NCI-H2081 treated with DMSO at 0.1 percent for 48 hours (cell line): Measurements from ENCODE around the gene ADRA1B.
A peak's percentile ranks its signal among the peaks of the same experiment; 100 is the strongest.
"Not testable (repeated sequence)": the region's sequence is repeated elsewhere in the genome, so short reads cannot be mapped to it uniquely, and the experiment has no call there.

ENCODE experiments used
- DNase-seq: peaks from one replicate; lab custom pipeline; 2025; lab: John Stamatoyannopoulos, UW

Gene ADRA1B

GRCh38 chr5:159971038-159971437, 54.8 kb downstream of the ADRA1B start:
- DNase-seq, result no peak

DNA sequence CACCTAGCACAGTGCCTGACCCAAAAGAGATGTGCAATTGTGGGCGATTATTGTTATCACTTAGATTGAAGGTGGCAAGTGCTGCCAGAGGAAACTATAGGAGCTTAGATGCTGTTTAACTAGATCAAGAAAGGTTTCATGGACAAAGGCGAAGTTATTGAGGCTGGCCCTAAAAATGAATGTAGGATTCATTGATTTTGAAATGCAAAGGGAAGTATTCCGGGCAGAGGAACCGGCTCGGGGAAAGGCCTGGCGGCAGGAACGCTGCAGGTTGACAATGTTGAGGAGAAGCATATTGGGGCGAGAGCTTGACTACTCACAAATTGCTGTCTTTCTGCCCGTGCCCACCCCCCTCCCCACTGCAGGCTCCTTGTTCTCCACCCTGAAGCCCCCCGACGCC, 55.2 kb downstream of the ADRA1B start:
- DNase-seq, result no peak

DNA sequence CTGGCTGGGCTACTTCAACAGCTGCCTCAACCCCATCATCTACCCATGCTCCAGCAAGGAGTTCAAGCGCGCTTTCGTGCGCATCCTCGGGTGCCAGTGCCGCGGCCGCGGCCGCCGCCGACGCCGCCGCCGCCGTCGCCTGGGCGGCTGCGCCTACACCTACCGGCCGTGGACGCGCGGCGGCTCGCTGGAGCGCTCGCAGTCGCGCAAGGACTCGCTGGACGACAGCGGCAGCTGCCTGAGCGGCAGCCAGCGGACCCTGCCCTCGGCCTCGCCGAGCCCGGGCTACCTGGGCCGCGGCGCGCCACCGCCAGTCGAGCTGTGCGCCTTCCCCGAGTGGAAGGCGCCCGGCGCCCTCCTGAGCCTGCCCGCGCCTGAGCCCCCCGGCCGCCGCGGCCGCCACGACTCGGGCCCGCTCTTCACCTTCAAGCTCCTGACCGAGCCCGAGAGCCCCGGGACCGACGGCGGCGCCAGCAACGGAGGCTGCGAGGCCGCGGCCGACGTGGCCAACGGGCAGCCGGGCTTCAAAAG, 55.7 kb downstream of the ADRA1B start:
- no peak for DNase-seq

- no peak for DNase-seq
Measured at GRCh38 chr5:159972538-159973362, 56.5 kb downstream of the ADRA1B start.

DNA sequence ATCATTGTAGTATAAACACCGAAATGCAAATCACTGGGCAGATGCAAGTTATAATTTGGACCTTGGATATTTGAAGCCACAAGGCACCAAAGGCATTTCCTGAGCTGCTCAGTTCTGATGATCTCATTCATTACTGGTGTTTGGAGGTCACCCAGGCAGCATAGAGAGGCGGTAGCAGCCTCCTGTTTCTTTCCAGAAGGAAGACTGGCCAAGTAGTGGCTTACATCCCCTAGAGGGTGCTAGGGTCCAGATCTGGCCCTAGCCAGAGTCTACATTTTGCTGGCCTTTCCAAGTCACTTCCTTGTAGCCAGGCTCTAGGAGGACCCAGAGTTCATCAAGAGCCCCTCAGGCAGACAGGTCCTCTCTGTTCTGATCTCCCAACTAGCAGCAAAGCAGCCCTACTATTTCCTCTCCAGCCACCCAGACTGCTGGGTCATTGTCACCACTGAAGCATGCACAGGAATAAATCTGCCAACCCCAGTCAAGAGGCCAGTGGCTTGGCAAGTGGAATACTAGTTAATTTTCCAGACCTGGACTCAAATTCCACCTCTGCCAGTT, 59.3 kb downstream of the ADRA1B start:
- no peak for DNase-seq

GRCh38 chr5:159976921-159977320, 60.6 kb downstream of the ADRA1B start:
- DNase-seq, result no peak

DNA sequence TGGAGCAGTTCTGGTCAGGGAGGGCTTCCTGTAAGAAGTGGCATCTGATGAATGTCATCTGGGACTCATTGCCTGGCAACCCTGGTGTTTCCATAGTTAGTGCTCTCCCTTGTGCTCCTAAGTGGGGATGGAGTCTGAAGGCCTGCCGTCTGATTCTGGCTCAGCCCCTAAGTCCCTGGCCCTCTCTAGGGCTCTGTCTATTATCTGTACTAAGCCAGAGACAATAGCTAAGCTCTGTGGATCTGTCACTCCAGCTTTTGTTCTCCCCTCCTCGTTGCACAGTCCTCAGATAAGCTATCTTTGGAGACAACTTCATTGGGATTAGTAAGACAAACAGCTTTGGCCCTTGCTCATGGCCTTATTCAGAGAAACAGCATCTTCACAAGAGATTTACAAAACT, 62.1 kb downstream of the ADRA1B start:
- no peak for DNase-seq

- no peak for DNase-seq
Measured at GRCh38 chr5:159982421-159983173, 66.3 kb downstream of the ADRA1B start.

GRCh38 chr5:159987031-159987674, 70.9 kb downstream of the ADRA1B start:
- peak; percentile 60 for DNase-seq

- no peak for DNase-seq
Measured at GRCh38 chr5:159990506-159990905, 74.2 kb downstream of the ADRA1B start.

DNA sequence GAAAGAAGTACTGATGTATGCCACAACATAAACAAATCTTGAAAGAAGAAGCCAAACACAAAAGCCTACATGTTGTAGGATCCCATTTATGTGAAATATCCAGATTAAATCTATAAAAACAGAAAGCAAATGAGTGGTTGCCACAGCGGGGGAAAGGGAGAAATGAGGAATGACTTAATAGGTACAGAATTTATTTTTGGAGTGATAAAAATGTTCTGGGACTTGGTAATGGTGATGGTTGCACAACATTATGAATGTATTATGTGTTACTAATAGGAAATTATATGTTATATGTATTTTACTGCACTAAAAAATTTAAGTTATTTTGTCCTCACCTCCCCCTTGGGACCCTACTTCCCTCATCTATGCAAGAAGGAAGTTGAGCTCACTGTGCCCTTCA, 76.3 kb downstream of the ADRA1B start:
- DNase-seq, result no peak

GRCh38 chr5:159993194-159993593, 76.9 kb downstream of the ADRA1B start:
- DNase-seq, result no peak

GRCh38 chr5:159995907-159996306, 79.6 kb downstream of the ADRA1B start:
- DNase-seq, result no peak

DNA sequence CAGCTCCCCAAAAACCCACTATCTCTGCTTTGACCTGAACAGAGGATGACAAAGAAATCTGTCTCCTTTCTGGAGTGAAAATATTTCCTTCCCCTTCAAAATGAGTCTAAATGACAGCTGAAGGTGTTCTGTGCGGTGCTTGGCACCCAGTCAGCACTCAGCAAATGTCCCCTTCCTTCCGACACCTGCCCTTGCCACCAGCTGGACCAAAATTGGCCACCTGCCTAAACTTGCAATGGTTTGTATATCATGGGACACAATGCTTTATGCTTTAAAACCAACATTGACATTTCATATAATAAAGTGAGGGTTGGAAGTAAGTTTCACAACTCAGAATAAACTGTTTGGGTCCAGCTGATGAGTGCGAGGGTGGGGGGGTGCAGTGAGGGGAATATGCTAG, 85.2 kb downstream of the ADRA1B start:
- peak; percentile 18 for DNase-seq

DNA sequence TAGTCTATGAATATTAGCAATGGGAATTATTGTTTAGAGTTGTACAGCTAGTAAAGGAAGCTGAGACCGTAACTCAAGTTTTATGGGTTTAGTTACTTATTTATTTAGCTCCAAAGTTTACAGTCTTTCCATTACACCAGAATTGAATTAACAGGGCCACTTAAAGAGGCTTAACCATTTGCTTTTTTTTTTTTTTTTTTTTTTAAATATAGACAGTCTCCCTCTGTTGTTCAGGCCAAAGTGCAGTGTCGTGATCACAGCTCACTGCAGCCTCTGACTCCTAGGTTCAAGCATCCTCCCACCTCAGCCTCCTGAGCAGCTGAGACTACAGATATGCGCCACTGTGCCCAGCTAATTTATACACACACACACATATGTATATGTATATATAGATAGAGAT, 91.2 kb downstream of the ADRA1B start:
- no peak for DNase-seq

GRCh38 chr5:160008529-160008876, 92.2 kb downstream of the ADRA1B start:
- not testable (repeated sequence) for DNase-seq

DNA sequence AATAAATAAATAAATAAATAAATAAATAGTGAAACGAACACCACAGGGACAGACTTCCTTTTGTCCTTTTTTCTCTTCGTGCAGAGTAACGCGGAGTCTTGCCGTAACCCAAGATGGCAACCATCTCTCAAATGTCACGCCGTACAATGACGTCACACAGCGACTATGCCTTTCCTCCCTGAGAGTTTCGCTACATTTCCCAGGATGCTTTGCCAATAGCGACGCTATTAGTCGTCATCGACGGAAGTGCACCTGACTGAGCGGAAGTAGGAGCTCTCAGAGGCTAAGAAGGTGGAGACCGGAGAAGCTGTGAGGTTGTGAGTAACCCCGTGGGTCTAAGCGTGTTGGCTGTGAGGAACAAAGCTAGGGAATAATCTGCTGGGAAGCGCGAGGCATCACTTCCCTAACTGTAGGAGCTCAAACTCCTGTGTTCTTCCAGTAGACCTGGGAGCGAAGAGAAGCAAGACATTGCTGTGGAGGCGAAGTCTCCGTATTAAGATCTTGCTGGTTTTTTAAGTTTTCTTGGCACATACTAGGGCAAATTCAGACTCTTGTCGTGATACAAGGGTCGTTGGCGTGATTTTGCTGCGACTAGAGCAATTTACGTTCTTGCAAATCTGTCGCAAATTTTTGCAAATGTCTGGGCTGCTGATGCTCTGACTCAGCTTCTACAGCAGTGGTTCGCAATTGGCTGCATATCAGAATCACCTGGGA, 92.8 kb downstream of the ADRA1B start, which contains the start of gene TTC1:
Gene TTC1, plus strand, starts transcription at position 263 of the 714 bp plus-strand sequence. CDS start 1,390 bp downstream, outside the sequence.
- DNase-seq, result peak; percentile 97

DNA sequence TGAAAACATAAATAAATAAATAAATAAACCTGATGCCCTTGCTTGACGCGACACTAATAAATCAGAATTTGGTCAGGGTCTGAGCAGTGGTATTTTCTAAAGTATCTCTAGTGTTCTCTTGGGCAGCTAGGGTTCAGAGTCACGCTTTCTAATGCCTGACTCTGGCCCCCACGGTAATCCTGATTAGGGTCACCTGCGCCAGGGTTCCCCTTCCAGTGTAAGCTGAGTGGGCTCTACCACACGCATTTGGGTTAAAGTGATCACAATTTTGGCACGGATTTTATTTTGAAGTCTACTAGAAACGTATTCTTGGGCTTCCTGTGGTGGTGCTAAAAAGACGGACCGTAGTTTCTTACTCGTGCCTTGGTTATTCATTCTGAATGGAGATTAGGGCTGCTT, 93.3 kb downstream of the ADRA1B start:
- DNase-seq, result no peak

DNA sequence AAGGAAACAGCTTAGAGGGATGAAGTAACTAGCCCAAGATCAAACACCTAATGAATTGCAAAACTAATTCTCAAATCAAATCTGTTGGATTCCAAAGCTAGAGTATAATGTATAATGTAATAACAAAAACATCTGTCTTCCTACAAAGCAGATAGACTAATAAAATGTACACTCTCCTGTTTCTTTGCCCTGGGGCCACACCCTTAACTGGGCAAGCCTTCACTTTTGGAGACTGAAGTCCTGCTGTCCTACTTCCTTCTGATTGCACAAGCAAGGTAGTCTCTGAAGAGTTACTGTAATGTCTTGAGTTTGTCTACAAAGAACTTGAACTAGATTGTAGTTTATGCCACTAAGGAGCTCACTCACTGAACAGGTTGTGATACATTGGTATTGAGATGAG, 95.2 kb downstream of the ADRA1B start:
- no peak for DNase-seq

DNA sequence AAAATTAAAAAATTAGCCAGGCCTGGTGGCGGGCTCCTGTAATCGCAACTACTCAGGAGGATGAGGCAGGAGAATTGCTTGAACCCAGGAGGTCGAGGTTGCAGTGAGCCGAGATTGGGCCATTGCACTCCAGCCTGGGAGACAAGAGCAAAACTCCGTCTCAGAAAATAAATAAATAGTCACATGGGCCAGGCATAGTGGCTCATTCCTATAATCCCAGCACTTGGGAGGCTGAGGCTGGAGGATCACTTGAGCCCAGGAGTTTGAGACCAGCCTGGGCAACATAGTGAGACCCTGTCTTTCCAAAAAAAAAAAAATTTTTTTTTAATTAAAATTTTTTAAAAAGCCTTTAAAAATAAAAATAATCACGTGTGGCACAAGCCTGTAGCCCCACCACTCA, 97.9 kb downstream of the ADRA1B start:
- DNase-seq, result not testable (repeated sequence)

GRCh38 chr5:160018945-160019625, 102.8 kb downstream of the ADRA1B start:
- DNase-seq, result no peak
